HG03378 (cell line): Measurements from ENCODE around the gene ZKSCAN5.
"Not testable (repeated sequence)": the region's sequence is repeated elsewhere in the genome, so short reads cannot be mapped to it uniquely, and the experiment has no call there.

Source experiments
- ATAC-seq: cut with Tn5 transposase; IDR thresholded peaks from one replicate; pipeline ENCODE4 v1.9.1; 2021; ENCODE audit warnings: mild to moderate bottlenecking, moderate library complexity; ENCODE audit not compliant: unreplicated experiment

ZKSCAN5 gene

DNA sequence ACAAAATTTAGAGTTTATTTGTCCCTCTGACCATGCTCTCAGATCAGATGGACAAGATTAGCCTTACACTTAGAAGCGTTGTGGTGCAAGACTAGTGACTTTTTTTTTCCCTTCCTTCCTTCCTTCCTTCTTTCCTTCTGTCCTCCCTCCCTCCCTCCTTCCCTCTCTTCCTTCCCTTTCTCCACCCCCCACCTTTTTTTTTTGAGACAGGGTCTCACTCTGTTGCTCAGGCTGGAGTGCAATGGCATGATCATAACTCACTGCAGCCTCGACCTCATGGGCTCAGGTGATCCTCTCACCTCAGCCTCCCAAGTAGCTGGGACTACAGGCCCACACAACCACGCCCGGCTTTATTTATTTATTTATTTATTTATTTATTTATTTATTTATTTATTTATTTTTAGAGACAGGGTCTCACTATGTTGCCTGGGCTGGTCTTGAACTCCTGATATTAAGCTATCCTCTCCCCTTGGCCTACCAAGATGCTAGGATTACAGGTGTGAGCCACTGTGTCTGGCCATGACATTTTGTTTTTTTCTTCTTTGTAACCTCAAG, 76.4 kb downstream of the ZKSCAN5 start:
- not testable (repeated sequence) for ATAC-seq
